Liver (tissue), 9 donors: ENCODE data around the gene ARHGEF26. TPM values are rescaled to one million over a fixed set of nuclear protein-coding genes. Genes with fewer than 3 reads are reported as not detected.

ENCODE experiments used
- DNase-seq: peaks from one replicate; pipeline ENCODE4 v3.0.0-alpha.2; 2017; ENCODE audit warnings: low spot score
- H3K27ac ChIP-seq, 2 donors: one replicate each; pipeline ENCODE4 v1.7.0; 2013; ENCODE audit warnings: inconsistent platforms in 2 of 2, low read length in 2 of 2, control low read depth in 1 of 2, low read depth in 1 of 2, mild to moderate bottlenecking in 1 of 2
- H3K27me3 ChIP-seq, 4 donors: one replicate each; pipeline versions ENCODE4 v1.6.1 to v1.7.0; 2013; ENCODE audit warnings: low read length in 3 of 4, inconsistent platforms in 1 of 4, mild to moderate bottlenecking in 1 of 4, moderate library complexity in 1 of 4; ENCODE audit not compliant: control insufficient read depth in 4 of 4, insufficient read depth in 4 of 4
- H3K36me3 ChIP-seq, 4 donors: one replicate each; pipeline versions ENCODE4 v1.6.1 to v1.7.0; 2013; ENCODE audit warnings: low read length in 3 of 4, mild to moderate bottlenecking in 3 of 4, low read depth in 1 of 4, moderate library complexity in 1 of 4; ENCODE audit not compliant: control insufficient read depth in 4 of 4, insufficient read depth in 3 of 4
- H3K4me1 ChIP-seq, 4 donors: one replicate each; pipeline versions ENCODE4 v1.6.1 to v1.7.0; 2013; ENCODE audit warnings: low read length in 3 of 4, mild to moderate bottlenecking in 3 of 4, moderate library complexity in 1 of 4; ENCODE audit not compliant: control insufficient read depth in 4 of 4, insufficient read depth in 4 of 4
- H3K4me3 ChIP-seq, 3 donors: one replicate each; pipeline versions ENCODE4 v1.6.1 to v1.7.0; 2013; ENCODE audit warnings: low read length in 3 of 3, control low read depth in 1 of 3, low read depth in 1 of 3, mild to moderate bottlenecking in 1 of 3
- H3K9ac ChIP-seq, 2 donors: one replicate each; pipeline ENCODE4 v1.7.0; 2013; ENCODE audit warnings: low read length in 2 of 2, mild to moderate bottlenecking in 2 of 2, moderate library complexity in 2 of 2, control low read depth in 1 of 2, low read depth in 1 of 2
- H3K9me3 ChIP-seq, 4 donors: one replicate each; pipeline versions ENCODE4 v1.6.1 to v1.7.0; 2013; ENCODE audit warnings: low read length in 3 of 4; ENCODE audit not compliant: control insufficient read depth in 4 of 4
- ATF3 ChIP-seq: IDR thresholded peaks from 2 replicates; pipeline ENCODE4 v1.6.1; 2016; ENCODE audit warnings: antibody characterized with exemption
- CTCF ChIP-seq: fragments of 150-350 bp; IDR thresholded peaks from 2 replicates; pipeline ENCODE4 v1.5.1; 2017; ENCODE audit warnings: improper control_type of control experiment, low read depth, low read length; ENCODE audit not compliant: missing input control
- EGR1 ChIP-seq, 2 donors: IDR thresholded peaks; 2 replicates each; pipeline ENCODE4 v1.6.1; 2016 to 2018; ENCODE audit warnings: antibody characterized with exemption in 2 of 2, low read depth in 2 of 2
- GABPA ChIP-seq, 2 donors: IDR thresholded peaks in 1 of 2; conservative IDR thresholded peaks in 1 of 2; 2 replicates each; pipeline ENCODE4 v1.6.1; 2016; ENCODE audit warnings: antibody characterized with exemption in 2 of 2, mild to moderate bottlenecking in 1 of 2, moderate library complexity in 1 of 2
- HNF4A ChIP-seq, 2 donors: conservative IDR thresholded peaks; 2 replicates each; pipeline ENCODE4 v1.6.1; 2016; ENCODE audit warnings: antibody characterized with exemption in 2 of 2, mild to moderate bottlenecking in 2 of 2
- HNF4G ChIP-seq: IDR thresholded peaks from 2 replicates; pipeline ENCODE4 v1.6.1; 2016; ENCODE audit warnings: antibody characterized with exemption
- MAX ChIP-seq: IDR thresholded peaks from 2 replicates; pipeline ENCODE4 v1.6.1; 2016; ENCODE audit warnings: antibody characterized with exemption
- NR2F2 ChIP-seq: IDR thresholded peaks from 2 replicates; pipeline ENCODE4 v1.6.1; 2016; ENCODE audit warnings: antibody characterized with exemption
- RAD21 ChIP-seq, 2 donors: IDR thresholded peaks; 2 replicates each; pipeline ENCODE4 v1.6.1; 2016; ENCODE audit warnings: antibody characterized with exemption in 2 of 2, mild to moderate bottlenecking in 2 of 2
- REST ChIP-seq: IDR thresholded peaks from 2 replicates; pipeline ENCODE4 v1.6.1; 2016; ENCODE audit warnings: antibody characterized with exemption, mild to moderate bottlenecking
- RXRA ChIP-seq, 2 donors: IDR thresholded peaks; 2 replicates each; pipeline ENCODE4 v1.6.1; 2017 to 2018; ENCODE audit warnings: antibody characterized with exemption in 2 of 2, mild to moderate bottlenecking in 1 of 2
- SP1 ChIP-seq: IDR thresholded peaks from 2 replicates; pipeline ENCODE4 v1.6.1; 2018; ENCODE audit warnings: antibody characterized with exemption, mild to moderate bottlenecking
- YY1 ChIP-seq: IDR thresholded peaks from 2 replicates; pipeline ENCODE4 v1.6.1; 2016; ENCODE audit warnings: antibody characterized with exemption, mild to moderate bottlenecking
- ZBTB33 ChIP-seq: IDR thresholded peaks from 2 replicates; pipeline ENCODE4 v1.6.1; 2016; ENCODE audit warnings: antibody characterized with exemption
- WGBS: extraction: QIAGEN DNeasy Blood & Tissue Kit; methylation state at CpG from one replicate; pipeline ENCODE4 v1.1.7; 2013; 5-methylcytosine and 5-hydroxymethylcytosine counted together
- polyA plus RNA-seq, 2 donors: library from polyadenylated mRNA; stranded (reverse) in 1 of 2; unstranded in 1 of 2; fragments of 200-250 nt in 1 of 2; fragments of >200 nt in 1 of 2; fragmentation: Nextera tagmentation in 1 of 2; extraction: Ambion mirVana in 1 of 2; gene quantifications; one replicate each; pipeline versions ENCODE4 v1.2.1 to v1.2.3, GENCODE V29; 2013 to 2015
- total RNA-seq, 2 donors: library from RNA; depleted of rRNA; stranded (reverse); fragments of >200 nt; gene quantifications; one replicate each; pipeline ENCODE4 v1.2.3, GENCODE V29; 2014
- donor health status: healthy.
- donor health status: healthy.
- donor health status: healthy.
- donor health status: healthy.
- donor health status: healthy.

The ARHGEF26 gene
- total and polyA plus RNA-seq, 4 donors: 1.4 to 27.9 (median 18.7) TPM

GRCh38 chr3:154111365-154111935 lies 9.7 kb upstream of the ARHGEF26 start:
- Histone ChIP-seq H3K4me3 (no peak overlapping the region), H3K9me3 (no peaks in the 10 kb centered on the region), H3K27me3 (no peaks in the 10 kb centered on the region), H3K36me3 (no peaks in the 10 kb centered on the region), H3K27ac (no peak overlapping the region), H3K9ac (no peak overlapping the region), H3K4me1 (peaks cover 0 to 12% (median 7%) of the 10 kb centered on the region in 4 donors)
- no peak for TF ChIP-seq REST
- no peak for TF ChIP-seq HNF4A (conservative IDR thresholded peaks at IDR 0.05)
- no peak for TF ChIP-seq YY1
- no peak for TF ChIP-seq EGR1 (IDR thresholded peaks at IDR 0.05; ENCODE audit: low read depth in 2 of 2)
- no peak for TF ChIP-seq HNF4G
- TF ChIP-seq RXRA (IDR thresholded peaks at IDR 0.05): no peak
- no peak for TF ChIP-seq NR2F2
- DNase-seq: no peak
- WGBS: 78% methylated on average over 4 of the region's 4 CpGs

GRCh38 chr3:154112146-154112852 lies 8.9 kb upstream of the ARHGEF26 start:
- H3K27me3 ChIP-seq: no peaks in the 10 kb centered on the region
- H3K27ac ChIP-seq: no peak overlapping the region
- H3K9me3 ChIP-seq: no peaks in the 10 kb centered on the region
- WGBS: 62% methylated on average over 3 of the region's 3 CpGs
- no peak overlapping the region for H3K9ac ChIP-seq
- no peak for DNase-seq
- H3K4me3 ChIP-seq: no peak overlapping the region
- H3K36me3 ChIP-seq: no peaks in the 10 kb centered on the region
- H3K4me1 ChIP-seq: peaks cover 0 to 12% (median 7%) of the 10 kb centered on the region in 4 donors
- TF ChIP-seq CTCF (peak; percentile 12), RAD21 (IDR thresholded peaks at IDR 0.05) (peak; percentile 34 to 56), SP1 (no peak), EGR1 (IDR thresholded peaks at IDR 0.05; ENCODE audit: low read depth in 2 of 2) (no peak), HNF4G (no peak)

- Histone ChIP-seq H3K9ac (no peak overlapping the region), H3K27ac (no peak overlapping the region), H3K36me3 (no peaks in the 10 kb centered on the region), H3K27me3 (no peaks in the 10 kb centered on the region), H3K9me3 (no peaks in the 10 kb centered on the region), H3K4me1 (peaks cover 0 to 12% (median 7%) of the 10 kb centered on the region in 4 donors), H3K4me3 (no peak overlapping the region)
- no peak for TF ChIP-seq ATF3
- TF ChIP-seq MAX: no peak
- no peak for TF ChIP-seq HNF4A (conservative IDR thresholded peaks at IDR 0.05)
- TF ChIP-seq RAD21 (IDR thresholded peaks at IDR 0.05): no peak
- no peak for TF ChIP-seq CTCF
- no peak for TF ChIP-seq GABPA (IDR thresholded peaks at IDR 0.05 in 1 of 2, conservative IDR thresholded peaks at IDR 0.05 in 1 of 2)
- TF ChIP-seq SP1: no peak
- TF ChIP-seq ZBTB33: no peak
- WGBS: 81% methylated on average over 5 of the region's 5 CpGs
- no peak for DNase-seq
Observed at GRCh38 chr3:154113609-154114008, 7.6 kb upstream of the ARHGEF26 start.
